Measurements from ENCODE around the gene FAAP20. TPM values are rescaled to one million over a fixed set of nuclear protein-coding genes. Genes with fewer than 3 reads are reported as not detected.

Gene FAAP20
- total RNA-seq, 1 experiment from 2014 or later: 119 TPM

GRCh38 chr1:2166695-2167094 lies 27.9 kb downstream of the FAAP20 start:
- Histone ChIP-seq H3K27me3 (ENCODE audit: insufficient read depth, low read length) (no peaks in the 10 kb centered on the region), H3K56ac (ENCODE audit: insufficient read length, low read depth, low read length) (no peak overlapping the region), H4K8ac (replicated peaks; ENCODE audit: insufficient read length, low read depth, low read length) (no peak overlapping the region), H2BK120ac (ENCODE audit: low read depth, low read length, poor library complexity, severe bottlenecking) (no peak overlapping the region), H3K23ac (ENCODE audit: insufficient read length, low read depth, low read length) (no peak overlapping the region), H2BK15ac (ENCODE audit: low read depth, low read length) (no peak overlapping the region), H3K4ac (ENCODE audit: low read depth, low read length) (no peak overlapping the region), H4K91ac (ENCODE audit: insufficient read length, low read depth, low read length) (no peak overlapping the region), H3K4me1 (ENCODE audit: insufficient read depth, low read length) (no peaks in the 10 kb centered on the region), H3K9ac (ENCODE audit: extremely low read depth, insufficient read length, low read length) (no peak overlapping the region), H4K20me1 (ENCODE audit: control insufficient read depth, insufficient read depth, insufficient read length) (no peaks in the 10 kb centered on the region), H3K79me2 (ENCODE audit: insufficient read depth, low read length) (no peaks in the 10 kb centered on the region), H3K9me3 (ENCODE audit: control insufficient read depth, low read depth, low read length) (no peaks in the 10 kb centered on the region), H4K5ac (ENCODE audit: insufficient read length, low read depth, low read length) (no peak overlapping the region), H3K23me2 (ENCODE audit: insufficient read length, low read depth, low read length, poor library complexity, severe bottlenecking) (no peaks in the 10 kb centered on the region), H2BK20ac (ENCODE audit: low read depth, low read length, poor library complexity, severe bottlenecking) (no peak overlapping the region), H3K18ac (ENCODE audit: insufficient read length, low read depth, low read length) (no peak overlapping the region), H3K4me2 (ENCODE audit: insufficient read depth, insufficient read length, low read length) (no peak overlapping the region), H2BK5ac (ENCODE audit: insufficient read length, low read length) (no peak overlapping the region), H3K14ac (ENCODE audit: insufficient read depth, low read length) (no peak overlapping the region), H3K79me1 (ENCODE audit: insufficient read depth, low read depth, low read length, poor library complexity, severe bottlenecking) (no peaks in the 10 kb centered on the region), H3T11ph (ENCODE audit: low read length) (no peak overlapping the region), H2AFZ (ENCODE audit: low read length) (no peak overlapping the region), H2BK12ac (ENCODE audit: insufficient read length, low read depth, low read length) (no peak overlapping the region), H2AK5ac (ENCODE audit: insufficient read length, low read length) (no peak overlapping the region), H3K27ac (ENCODE audit: insufficient read length, low read depth, low read length) (no peak overlapping the region)
- DNase-seq: no peak
- Mint-ChIP-seq H3K4me1 (peaks cover 0 to 8% of the 10 kb centered on the region in 2 experiments; a peak in 2 of 4 replicates), H3K36me3 (ENCODE audit: insufficient read depth in 1 of 3, low read depth in 3 of 3) (peaks cover 7 to 32% (median 26%) of the 10 kb centered on the region in 3 experiments), H3K4me3 (no peak overlapping the region), H3K27me3 (ENCODE audit: low read depth) (no peaks in the 10 kb centered on the region), H3K9me3 (no peaks in the 10 kb centered on the region), H3K27ac (no peak overlapping the region; a peak in 1 of 7 replicates)
- TF ChIP-seq CTCF (conservative IDR thresholded peaks at IDR 0.05): no peak
- WGBS (ENCODE audit: extremely low coverage, insufficient read length, low lambda C conversion rate): no CpG with 5 or more reads among the region's 10 CpGs

Measured in H9 (cell line).